ENCODE data around the gene CD3E.
"Not testable (repeated sequence)": the region's sequence is repeated elsewhere in the genome, so short reads cannot be mapped to it uniquely, and the experiment has no call there.

CD3E gene

GRCh38 chr11:118291477-118292135, 12.9 kb upstream of the CD3E start:
- no peak for DNase-seq

GRCh38 chr11:118294053-118294452, 10.5 kb upstream of the CD3E start:
- DNase-seq, result no peak

- peak; percentile 49 for DNase-seq
Measured at GRCh38 chr11:118295199-118295598, 9.3 kb upstream of the CD3E start.

DNA sequence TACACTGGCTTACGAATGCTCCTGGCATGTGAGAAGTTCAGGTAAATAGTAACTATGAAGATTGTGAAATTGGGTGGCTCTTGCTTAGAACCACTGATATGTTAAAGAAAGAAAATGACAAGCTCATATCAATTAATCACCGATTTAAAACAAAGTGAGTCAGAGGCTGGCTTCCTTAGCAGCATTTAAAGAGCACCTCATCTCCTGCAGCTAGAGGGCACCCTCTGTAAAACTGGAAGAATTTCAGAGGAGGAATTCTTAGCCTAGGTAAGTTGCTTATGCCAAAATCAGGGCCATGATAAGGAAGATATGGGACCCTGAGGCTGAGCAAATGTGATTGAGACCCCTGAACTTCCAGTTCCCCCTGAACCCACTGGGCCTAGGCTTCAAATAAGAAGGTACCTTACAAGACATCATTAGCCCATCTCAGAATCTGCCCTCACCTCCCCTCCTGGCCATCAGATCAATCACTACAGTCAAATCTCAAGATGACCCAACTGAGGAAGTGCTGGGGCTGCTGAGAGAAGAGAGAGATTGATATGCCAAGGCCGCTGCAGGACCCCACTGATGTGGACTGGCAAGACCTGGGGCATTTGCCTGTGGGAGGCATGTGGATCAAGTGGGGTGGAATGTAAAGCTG, 8.6 kb upstream of the CD3E start:
- DNase-seq, result no peak

DNA sequence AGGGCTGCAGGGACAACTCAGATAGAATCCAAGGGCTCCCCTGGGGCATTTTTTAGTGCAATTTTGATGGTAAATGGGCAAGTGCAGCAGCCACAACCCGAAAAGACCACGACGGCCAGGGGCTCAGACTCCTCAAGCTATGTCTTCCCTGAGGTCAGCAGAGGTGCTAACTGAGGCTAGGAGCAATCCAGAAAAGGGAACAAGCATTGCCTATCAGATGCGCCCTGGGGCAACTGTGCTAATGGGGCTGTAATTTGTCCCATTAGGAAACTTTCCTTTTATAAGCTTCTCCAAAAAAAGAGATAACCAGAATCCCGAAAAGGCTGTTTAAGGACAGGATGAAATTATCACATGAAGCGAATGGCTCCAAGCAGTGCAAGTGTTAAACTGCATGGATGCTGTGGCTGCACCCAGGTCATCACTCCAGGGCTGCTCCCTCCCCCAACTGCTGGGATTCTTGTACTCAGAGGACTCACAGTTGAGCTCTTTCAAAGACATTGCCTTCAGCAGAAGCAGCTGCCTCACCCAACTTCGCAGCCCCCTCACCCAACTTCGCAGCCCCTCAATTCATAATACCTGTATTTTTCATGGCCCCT, 2.8 kb upstream of the CD3E start:
- no peak for DNase-seq

GRCh38 chr11:118304227-118304567, 333 bp upstream of the CD3E start:
- no peak for DNase-seq

GRCh38 chr11:118305726-118306125, 1.2 kb downstream of the CD3E start:
- no peak for DNase-seq

DNA sequence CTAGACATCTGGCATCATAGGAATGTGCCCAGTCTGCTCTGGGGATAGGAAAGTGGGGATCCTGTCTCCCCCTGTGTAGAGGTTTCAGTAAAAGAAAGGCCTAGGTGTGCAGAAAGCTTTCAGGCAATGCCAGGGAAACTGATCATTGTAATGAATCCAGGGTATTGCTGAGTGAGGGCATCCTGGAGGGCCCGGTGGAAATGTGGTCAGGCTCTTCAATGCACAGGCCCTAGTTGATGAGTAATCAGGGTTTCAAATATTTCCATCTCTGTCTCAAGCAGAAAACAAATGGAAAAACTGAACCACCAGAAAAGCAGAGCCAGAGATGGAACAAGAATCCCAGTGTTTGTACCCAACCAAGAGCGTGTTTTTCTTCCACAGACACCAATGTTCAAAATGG, 2.0 kb downstream of the CD3E start:
- no peak for DNase-seq

DNA sequence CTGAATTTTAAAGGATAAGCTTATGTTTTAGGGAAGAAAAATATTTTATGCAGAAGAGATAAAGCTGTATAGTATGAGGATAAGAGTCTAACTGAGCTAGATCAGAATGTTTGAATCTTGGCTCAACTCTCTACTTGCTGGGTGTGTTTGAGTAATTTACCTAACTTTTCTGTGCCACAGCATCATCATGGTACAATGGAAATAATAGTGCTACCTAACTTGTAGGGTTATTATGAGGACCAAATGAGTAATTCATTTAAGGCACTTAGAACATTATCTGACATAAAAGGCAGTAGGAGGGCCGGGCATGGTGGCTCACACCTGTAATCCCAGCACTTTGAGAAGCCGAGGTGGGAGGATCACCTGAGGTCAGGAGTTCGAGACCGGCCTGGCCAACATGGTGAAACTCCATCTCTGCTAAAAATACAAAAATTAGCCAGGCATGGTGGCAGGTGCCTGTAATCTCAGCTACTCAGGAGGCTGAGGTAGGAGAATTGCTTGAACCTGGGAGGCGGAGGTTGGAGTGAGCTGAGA, 4.5 kb downstream of the CD3E start:
- not testable (repeated sequence) for DNase-seq

GRCh38 chr11:118310271-118310670, 5.7 kb downstream of the CD3E start:
- no peak for DNase-seq

- no peak for DNase-seq
Measured at GRCh38 chr11:118310781-118311485, 6.4 kb downstream of the CD3E start.

DNA sequence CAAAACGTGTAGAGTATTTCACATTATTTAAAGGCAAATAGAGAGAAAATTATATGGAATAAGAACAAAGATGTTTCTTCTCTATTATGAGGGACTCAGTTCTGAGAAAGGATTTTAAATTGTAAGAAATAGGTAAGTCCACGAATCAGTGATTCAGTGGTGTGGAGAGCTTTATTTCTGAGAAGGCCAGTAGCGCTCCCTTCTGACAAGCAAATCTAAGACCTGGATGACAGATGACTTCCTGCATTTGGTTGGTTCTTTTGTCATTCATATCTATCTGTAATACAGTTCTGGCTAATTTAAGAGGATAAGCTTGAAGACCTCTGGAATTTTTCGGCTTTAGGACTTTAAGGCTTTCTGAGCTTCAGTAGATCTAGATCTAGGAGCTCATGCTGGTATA, 7.0 kb downstream of the CD3E start:
- no peak for DNase-seq

- DNase-seq, result no peak
Measured at GRCh38 chr11:118312328-118312727, 7.8 kb downstream of the CD3E start.

DNA sequence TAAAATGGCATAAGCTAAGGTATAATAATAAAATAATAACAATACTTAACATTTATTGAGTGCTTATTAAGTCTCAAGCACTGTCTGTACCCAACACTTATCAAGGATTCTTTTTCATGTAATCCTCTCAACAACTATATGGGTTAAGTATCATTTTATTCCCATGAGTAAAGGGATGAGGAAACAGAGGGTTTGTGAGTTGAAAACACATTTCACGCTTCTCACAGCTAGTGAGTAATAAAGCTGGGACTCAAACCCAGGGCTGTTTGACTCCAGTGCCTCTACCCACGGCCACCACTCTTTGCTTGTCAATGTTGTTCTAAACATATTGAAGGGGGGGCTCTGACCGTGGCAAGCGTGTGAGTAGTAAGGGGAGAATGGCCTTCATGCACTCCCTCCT, 8.7 kb downstream of the CD3E start:
- no peak for DNase-seq

- DNase-seq, result peak; percentile 61
Measured at GRCh38 chr11:118314988-118315411, 10.5 kb downstream of the CD3E start.

- no peak for DNase-seq
Measured at GRCh38 chr11:118318124-118318523, 13.6 kb downstream of the CD3E start.

DNA sequence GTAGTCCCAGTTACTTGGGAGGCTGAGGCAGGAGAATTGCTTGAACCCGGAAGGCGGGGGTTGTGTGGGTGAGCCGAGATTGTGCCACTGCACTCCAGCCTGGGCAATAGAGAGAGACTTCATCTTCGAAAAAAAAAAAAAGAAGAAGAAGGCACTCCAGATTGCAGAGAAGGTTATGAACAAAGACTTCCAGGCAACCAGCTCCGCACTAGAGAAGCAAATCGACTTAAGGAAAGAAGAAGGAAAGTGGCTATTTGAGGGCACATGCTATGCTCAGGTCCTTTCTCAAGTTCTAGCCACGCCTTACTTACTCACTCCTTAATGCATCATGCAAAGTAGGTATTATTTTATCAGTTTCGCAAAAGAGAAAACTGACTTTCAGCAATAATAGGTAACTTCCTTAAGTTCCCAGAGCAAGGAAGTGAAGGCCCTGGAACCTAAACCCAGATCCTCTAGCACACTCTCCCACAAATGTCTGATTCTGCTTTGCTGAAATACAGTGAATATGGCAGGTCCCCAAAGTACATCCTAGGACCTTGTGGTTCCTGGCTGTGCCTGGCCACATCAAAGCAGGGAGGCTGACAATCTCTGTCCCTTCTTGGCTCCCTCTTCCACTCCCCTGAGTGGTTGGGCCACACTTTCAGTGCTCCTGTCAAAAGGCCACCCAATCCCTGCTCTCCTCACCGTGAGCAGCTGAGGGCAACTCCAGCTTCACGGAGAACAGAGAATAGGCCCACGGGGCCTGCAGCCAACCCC, 14.2 kb downstream of the CD3E start:
- DNase-seq, result no peak

DNA sequence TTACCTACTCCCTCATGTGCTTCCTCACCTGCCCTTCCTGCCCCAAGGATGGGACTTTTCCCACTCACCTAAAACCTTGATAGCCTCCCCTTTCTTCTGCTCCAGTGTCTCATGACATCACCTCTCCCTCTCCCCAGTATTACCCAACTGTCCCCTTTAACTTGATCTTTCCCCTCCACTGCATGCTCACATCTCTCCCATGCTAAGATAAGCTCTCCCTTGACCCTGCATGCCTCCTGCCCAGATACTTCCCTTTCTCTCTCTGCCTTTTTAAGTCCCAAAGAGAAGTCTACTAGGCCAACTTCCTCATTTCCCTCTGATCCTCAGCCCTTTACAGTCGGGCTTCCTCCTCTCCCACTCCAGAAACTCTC, 14.8 kb downstream of the CD3E start:
- DNase-seq, result no peak

- no peak for DNase-seq
Measured at GRCh38 chr11:118320515-118320914, 16.0 kb downstream of the CD3E start.

- DNase-seq, result peak; percentile 52
Measured at GRCh38 chr11:118321386-118322082, 17.0 kb downstream of the CD3E start.

- no peak for DNase-seq
Measured at GRCh38 chr11:118322721-118323120, 18.2 kb downstream of the CD3E start.

DNA sequence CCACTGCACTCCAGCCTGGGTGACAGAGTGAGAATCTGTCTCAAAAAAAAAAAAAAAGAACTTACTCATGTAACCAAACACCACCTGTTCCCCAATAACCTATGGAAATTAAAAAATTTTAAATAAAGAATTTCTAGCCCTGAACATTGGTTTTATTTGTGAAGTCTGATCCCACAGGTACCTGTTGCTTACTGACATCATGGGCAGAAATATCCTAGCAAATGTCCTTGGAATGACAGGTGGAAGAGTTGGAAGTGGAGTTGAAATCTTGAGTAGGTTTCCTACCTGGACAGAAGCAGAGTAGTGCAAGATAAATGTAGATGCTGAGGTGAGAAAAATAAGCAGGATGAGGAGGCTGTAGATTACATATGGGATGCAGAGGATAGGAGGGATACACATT, 20.8 kb downstream of the CD3E start:
- DNase-seq, result no peak

Data from NCI-H526 treated with DMSO at 0.1 percent for 48 hours (cell line).